SK-N-MC (cell line): Measurements from ENCODE around the gene TWSG1.

Experiments
- DNase-seq: peaks from one replicate; pipeline ENCODE4 v3.0.0-alpha.2; 2011; ENCODE audit warnings: low read depth, low spot score
- H3K27ac ChIP-seq: fragments of 200-600 bp; sonication (generic); 2 replicates; pipeline ENCODE4 v1.5.1; 2016; ENCODE audit warnings: mixed run types
- H3K36me3 ChIP-seq: fragments of 200-600 bp; sonication (generic); 2 replicates; pipeline ENCODE4 v1.6.1; 2017; ENCODE audit warnings: antibody characterized with exemption, low read length, mixed read lengths; ENCODE audit not compliant: insufficient read depth
- H3K4me3 ChIP-seq: fragments of 200-600 bp; sonication (generic); 2 replicates; pipeline ENCODE4 v1.5.1; 2016
- H3K9ac ChIP-seq: fragments of 200-600 bp; sonication (generic); 2 replicates; pipeline ENCODE4 v1.8.0; 2017; ENCODE audit warnings: mixed run types, mixed read lengths; ENCODE audit not compliant: insufficient read length
- H3K9me3 ChIP-seq: fragments of 200-600 bp; sonication (generic); 2 replicates; pipeline ENCODE4 v1.6.1; 2017; ENCODE audit warnings: low read depth, mild to moderate bottlenecking, antibody characterized with exemption, low read length, moderate library complexity, mixed read lengths
- EZH2 ChIP-seq: fragments of 200-600 bp; sonication (generic); IDR thresholded peaks from one replicate; pipeline ENCODE4 v1.6.1; 2017; ENCODE audit warnings: antibody characterized with exemption
- FOXP2 ChIP-seq: optimal IDR thresholded peaks from 2 replicates; pipeline ENCODE3; 2011; ENCODE audit warnings: mild to moderate bottlenecking, moderate library complexity; ENCODE audit not compliant: insufficient read depth; ENCODE audit errors: extremely low read length, control extremely low read depth
- POLR2AphosphoS5 ChIP-seq: IDR thresholded peaks from 2 replicates; pipeline ENCODE4 v1.6.1; 2012; ENCODE audit warnings: mild to moderate bottlenecking, low read depth, low read length, borderline replicate concordance

The TWSG1 gene

GRCh38 chr18:9346775-9347174, 12.2 kb downstream of the TWSG1 start:
- Histone ChIP-seq H3K9ac (no peak overlapping the region), H3K4me3 (no peak overlapping the region), H3K36me3 (peaks cover 12% of the 10 kb centered on the region), H3K9me3 (no peaks in the 10 kb centered on the region), H3K27ac (no peak overlapping the region)
- TF ChIP-seq FOXP2 (no peak), EZH2 (no peak), POLR2AphosphoS5 (no peak)
- no peak for DNase-seq

DNA sequence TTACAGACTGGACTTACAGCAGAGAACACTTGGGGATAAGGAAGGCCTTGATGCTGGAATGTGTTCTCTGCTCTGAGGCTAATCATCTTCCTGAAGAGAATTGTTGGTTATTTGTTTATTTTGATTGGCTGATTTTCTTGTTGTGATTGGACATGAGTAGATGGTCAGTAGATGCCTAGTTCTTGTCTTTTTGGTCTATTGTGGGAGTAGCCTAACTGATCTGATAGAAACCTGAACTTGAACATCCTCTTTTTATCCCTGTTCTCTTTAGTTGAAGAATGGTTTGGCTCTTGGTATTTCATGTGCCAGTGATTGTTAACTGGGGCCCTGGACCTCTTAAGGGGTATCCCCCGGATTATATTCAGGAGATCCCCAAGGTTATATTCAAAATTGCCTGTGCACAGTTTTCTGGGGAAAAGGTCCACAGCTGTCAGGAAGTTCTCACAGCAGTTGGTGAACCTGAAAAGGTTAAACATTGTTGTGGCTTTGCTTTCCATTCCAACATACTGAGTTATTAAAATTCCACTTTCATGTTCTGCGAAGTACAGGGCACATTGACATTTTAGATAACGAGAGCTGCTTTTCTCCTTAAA, 13.6 kb downstream of the TWSG1 start:
- no peak for TF ChIP-seq POLR2AphosphoS5
- no peak for TF ChIP-seq EZH2
- no peak for TF ChIP-seq FOXP2
- peaks cover 9% of the 10 kb centered on the region for H3K36me3 ChIP-seq
- H3K4me3 ChIP-seq = no peak overlapping the region
- no peak overlapping the region for H3K9ac ChIP-seq
- H3K27ac ChIP-seq = no peak overlapping the region
- H3K9me3 ChIP-seq = no peaks in the 10 kb centered on the region
- DNase-seq = no peak

- Histone ChIP-seq H3K27ac (no peak overlapping the region), H3K9me3 (no peaks in the 10 kb centered on the region), H3K36me3 (peaks cover 4% of the 10 kb centered on the region), H3K9ac (no peak overlapping the region), H3K4me3 (no peak overlapping the region)
- no peak for TF ChIP-seq EZH2
- TF ChIP-seq POLR2AphosphoS5 = no peak
- no peak for TF ChIP-seq FOXP2
- DNase-seq = no peak
These were observed 14.2 kb downstream of the TWSG1 start for GRCh38 chr18:9348766-9349165.

DNA sequence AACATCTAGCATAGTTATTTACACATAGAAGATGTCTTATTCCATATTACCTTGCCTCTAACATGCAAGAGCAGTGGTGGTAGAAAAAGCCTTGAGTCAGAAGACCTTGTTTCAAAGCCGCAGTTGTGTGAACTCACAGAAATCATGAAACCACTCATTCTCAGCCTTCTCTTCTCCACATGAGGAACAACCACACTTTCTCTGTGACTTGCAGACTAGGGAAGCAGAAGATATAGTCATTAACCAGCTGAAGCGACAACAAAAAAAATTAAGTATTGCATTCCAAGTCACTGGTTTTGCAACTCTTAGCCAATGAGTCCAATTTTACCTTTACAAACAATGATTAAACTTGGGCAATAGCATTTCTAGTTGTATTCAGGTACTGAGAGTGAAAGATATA, 19.0 kb downstream of the TWSG1 start:
- DNase-seq = no peak
- H3K27ac ChIP-seq = no peak overlapping the region

GRCh38 chr18:9354256-9354655, 19.7 kb downstream of the TWSG1 start:
- Histone ChIP-seq H3K9me3 (no peaks in the 10 kb centered on the region), H3K27ac (no peak overlapping the region), H3K9ac (no peak overlapping the region), H3K4me3 (no peak overlapping the region), H3K36me3 (no peaks in the 10 kb centered on the region)
- TF ChIP-seq EZH2 (no peak), POLR2AphosphoS5 (no peak), FOXP2 (no peak)
- DNase-seq = no peak

More for the DNA sequence above, 19.0 kb downstream of the TWSG1 start:
- TF ChIP-seq FOXP2 = no peak
- no peak for TF ChIP-seq EZH2
- TF ChIP-seq POLR2AphosphoS5 = no peak
- Histone ChIP-seq H3K36me3 (no peaks in the 10 kb centered on the region), H3K9me3 (no peaks in the 10 kb centered on the region), H3K9ac (no peak overlapping the region), H3K4me3 (no peak overlapping the region)

- no peak overlapping the region for H3K4me3 ChIP-seq
- H3K36me3 ChIP-seq = no peaks in the 10 kb centered on the region
- no peak for DNase-seq
- no peak overlapping the region for H3K27ac ChIP-seq
- no peaks in the 10 kb centered on the region for H3K9me3 ChIP-seq
- no peak overlapping the region for H3K9ac ChIP-seq
- TF ChIP-seq EZH2 = no peak
- no peak for TF ChIP-seq FOXP2
- TF ChIP-seq POLR2AphosphoS5 = no peak
These were observed 22.4 kb downstream of the TWSG1 start for GRCh38 chr18:9356976-9357375.

DNA sequence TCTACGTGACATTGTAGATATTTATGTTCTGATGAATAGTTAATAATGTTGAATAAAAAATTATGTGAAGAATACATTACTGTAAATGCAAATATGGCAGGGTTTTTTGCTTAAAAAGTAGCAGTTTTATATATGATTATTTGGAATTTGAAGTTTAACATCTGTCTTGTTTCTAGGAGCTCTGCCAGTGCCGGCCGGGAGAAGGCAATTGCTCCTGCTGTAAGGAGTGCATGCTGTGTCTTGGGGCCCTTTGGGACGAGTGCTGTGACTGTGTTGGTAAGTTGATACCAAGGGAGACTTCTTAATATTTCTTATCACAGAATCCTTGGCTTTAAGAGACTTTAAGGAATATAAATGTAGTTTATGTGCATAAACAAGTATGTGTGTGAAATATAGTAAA, 25.2 kb downstream of the TWSG1 start:
- Histone ChIP-seq H3K36me3 (no peaks in the 10 kb centered on the region), H3K27ac (no peak overlapping the region)
- no peak for TF ChIP-seq EZH2
- TF ChIP-seq FOXP2 = no peak
- no peak for TF ChIP-seq POLR2AphosphoS5

DNA sequence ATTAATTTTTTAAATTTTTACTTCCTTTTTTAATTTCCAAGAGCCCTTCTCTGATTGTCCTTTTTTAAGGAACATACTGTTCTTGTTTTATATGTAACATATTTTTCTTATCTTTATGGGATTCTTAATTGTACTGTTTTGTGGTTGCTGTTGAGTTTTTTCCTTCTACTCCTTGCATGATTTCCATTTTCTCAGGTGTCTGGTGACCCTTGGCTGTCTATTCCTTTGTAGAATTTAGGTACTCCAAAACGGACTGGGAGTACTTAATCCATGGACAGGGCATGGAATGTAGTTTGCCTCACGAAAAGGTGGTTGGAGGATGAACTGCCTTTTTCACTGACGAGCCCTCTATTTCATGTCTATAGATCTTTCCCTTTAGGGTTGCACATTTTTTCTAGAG, 26.6 kb downstream of the TWSG1 start:
- TF ChIP-seq FOXP2 = no peak
- TF ChIP-seq EZH2 = no peak
- TF ChIP-seq POLR2AphosphoS5 = no peak
- Histone ChIP-seq H3K9ac (no peak overlapping the region), H3K27ac (no peak overlapping the region), H3K36me3 (no peaks in the 10 kb centered on the region), H3K4me3 (no peak overlapping the region), H3K9me3 (no peaks in the 10 kb centered on the region)
- no peak for DNase-seq

More for the DNA sequence above, 25.2 kb downstream of the TWSG1 start:
- H3K9ac ChIP-seq = no peak overlapping the region
- H3K9me3 ChIP-seq = no peaks in the 10 kb centered on the region
- H3K4me3 ChIP-seq = no peak overlapping the region
- DNase-seq = no peak

GRCh38 chr18:9362869-9363268, 28.3 kb downstream of the TWSG1 start:
- TF ChIP-seq EZH2 = no peak
- DNase-seq = no peak
- H3K36me3 ChIP-seq = peaks cover 5% of the 10 kb centered on the region; the same call in 1 of the 2 replicates
- H3K9me3 ChIP-seq = no peaks in the 10 kb centered on the region
- H3K9ac ChIP-seq = no peak overlapping the region
- no peak overlapping the region for H3K4me3 ChIP-seq
- H3K27ac ChIP-seq = no peak overlapping the region
